Neuronal stem cell (in vitro differentiated cells): Measurements from ENCODE around the gene MYO1H.
"Not testable (repeated sequence)": the region's sequence is repeated elsewhere in the genome, so short reads cannot be mapped to it uniquely, and the experiment has no call there.

Source experiments
- DNase-seq: peaks from one replicate; pipeline ENCODE4 v3.0.0-alpha.2; 2013; ENCODE audit warnings: low spot score
- H2AFZ ChIP-seq: one replicate; pipeline ENCODE4 v1.6.1; 2013; ENCODE audit warnings: mild to moderate bottlenecking, low read length, inconsistent platforms
- H2AK5ac ChIP-seq: 2 replicates; pipeline ENCODE4 v1.6.1; 2013; ENCODE audit warnings: low read depth, mild to moderate bottlenecking, inconsistent platforms, low read length, moderate library complexity, mixed read lengths
- H2BK120ac ChIP-seq: 2 replicates; pipeline ENCODE4 v1.6.1; 2013; ENCODE audit warnings: low read depth, mild to moderate bottlenecking, inconsistent platforms, low read length, moderate library complexity, mixed read lengths
- H2BK12ac ChIP-seq: one replicate; pipeline ENCODE4 v1.6.1; 2013; ENCODE audit warnings: low read length, inconsistent platforms
- H2BK15ac ChIP-seq: 2 replicates; pipeline ENCODE4 v1.6.1; 2013; ENCODE audit warnings: mild to moderate bottlenecking, low read length, inconsistent platforms, mixed read lengths
- H2BK5ac ChIP-seq: one replicate; pipeline ENCODE4 v1.6.1; 2013; ENCODE audit warnings: inconsistent platforms, mild to moderate bottlenecking, low read length, moderate library complexity
- H3K14ac ChIP-seq: one replicate; pipeline ENCODE4 v1.6.1; 2013; ENCODE audit warnings: low read length, inconsistent platforms
- H3K18ac ChIP-seq: 2 replicates; pipeline ENCODE4 v1.6.1; 2013; ENCODE audit warnings: low read length, inconsistent platforms
- H3K23ac ChIP-seq: 2 replicates; pipeline ENCODE4 v1.6.1; 2013; ENCODE audit warnings: low read depth, mild to moderate bottlenecking, mixed read lengths, low read length, inconsistent platforms; ENCODE audit not compliant: poor library complexity
- H3K27ac ChIP-seq: replicated peaks from 3 replicates; pipeline ENCODE4 v1.5.1; 2013; ENCODE audit warnings: low read length, inconsistent platforms
- H3K27me3 ChIP-seq, 3 experiments: 2 replicates each; pipeline ENCODE4 v1.6.1; 2013; ENCODE audit warnings: low read length in 3 of 3, mild to moderate bottlenecking in 2 of 3, inconsistent platforms in 1 of 3, low read depth in 1 of 3, mixed read lengths in 1 of 3, moderate library complexity in 1 of 3; ENCODE audit not compliant: control insufficient read depth in 3 of 3, insufficient read depth in 3 of 3
- H3K36me3 ChIP-seq, 2 donors: replicated peaks in 1 of 2; 2 replicates each; pipeline ENCODE4 v1.6.1; 2013; ENCODE audit warnings: low read length in 2 of 2; ENCODE audit not compliant: control insufficient read depth in 2 of 2, insufficient read depth in 2 of 2
- H3K4ac ChIP-seq: 2 replicates; pipeline ENCODE4 v1.6.1; 2013; ENCODE audit warnings: inconsistent platforms, mild to moderate bottlenecking, low read length, moderate library complexity
- H3K4me1 ChIP-seq, 2 donors: 1 replicate in 1 of 2; 2 replicates in 1 of 2; pipeline ENCODE4 v1.6.1; 2013; ENCODE audit warnings: low read length in 2 of 2, low read depth in 1 of 2; ENCODE audit not compliant: control insufficient read depth in 2 of 2, insufficient read depth in 1 of 2
- H3K4me2 ChIP-seq: one replicate; pipeline ENCODE4 v1.6.1; 2013; ENCODE audit warnings: mild to moderate bottlenecking, low read length, inconsistent platforms; ENCODE audit not compliant: insufficient read depth, poor library complexity, severe bottlenecking
- H3K4me3 ChIP-seq, 2 donors: 2 replicates each; pipeline ENCODE4 v1.5.1; 2013; ENCODE audit warnings: low read length in 2 of 2, mild to moderate bottlenecking in 2 of 2, inconsistent platforms in 1 of 2, moderate library complexity in 1 of 2
- H3K79me1 ChIP-seq: one replicate; pipeline ENCODE4 v1.6.1; 2013; ENCODE audit warnings: low read depth, mild to moderate bottlenecking, inconsistent platforms, low read length, moderate library complexity
- H3K9ac ChIP-seq: one replicate; pipeline ENCODE4 v1.6.1; 2013; ENCODE audit warnings: mild to moderate bottlenecking, low read depth, low read length, inconsistent platforms; ENCODE audit not compliant: poor library complexity
- H3K9me3 ChIP-seq, 2 donors: replicated peaks in 1 of 2; 2 replicates each; pipeline versions ENCODE3 to v1.6.1; 2013; ENCODE audit warnings: low read length in 2 of 2, mild to moderate bottlenecking in 2 of 2, inconsistent platforms in 1 of 2, low read depth in 1 of 2, mixed read lengths in 1 of 2, moderate library complexity in 1 of 2; ENCODE audit not compliant: control insufficient read depth in 2 of 2, insufficient read depth in 1 of 2
- H4K8ac ChIP-seq: one replicate; pipeline ENCODE4 v1.6.1; 2013; ENCODE audit warnings: low read depth, mild to moderate bottlenecking, inconsistent platforms, low read length, moderate library complexity
- H4K91ac ChIP-seq: one replicate; pipeline ENCODE4 v1.6.1; 2013; ENCODE audit warnings: low read length, low read depth, mild to moderate bottlenecking, inconsistent platforms; ENCODE audit not compliant: poor library complexity
- WGBS, 2 donors: extraction: QIAGEN DNeasy Blood & Tissue Kit; methylation state at CpG; one replicate each; pipeline ENCODE4 v1.1.7; 2013; ENCODE audit warnings: missing lambda C conversion rate in 2 of 2, mixed read lengths in 1 of 2; ENCODE audit not compliant: insufficient read length in 2 of 2, insufficient replicate concordance in 1 of 2; ENCODE audit errors: extremely low coverage in 2 of 2; 5-methylcytosine and 5-hydroxymethylcytosine counted together

The MYO1H gene

GRCh38 chr12:109404841-109405240, 57.1 kb downstream of the MYO1H start:
- H3K18ac ChIP-seq, H4K8ac ChIP-seq, DNase-seq, H2AFZ ChIP-seq, H3K4me2 ChIP-seq, H2BK12ac ChIP-seq, H2AK5ac ChIP-seq, H3K36me3 ChIP-seq, H3K27ac ChIP-seq, H4K91ac ChIP-seq, H3K4me1 ChIP-seq, H3K9ac ChIP-seq, H2BK15ac ChIP-seq, H3K23ac ChIP-seq, H3K14ac ChIP-seq, H3K9me3 ChIP-seq, H3K79me1 ChIP-seq, H3K4ac ChIP-seq, H2BK120ac ChIP-seq, H3K4me3 ChIP-seq, H2BK5ac ChIP-seq: not testable (repeated sequence)
- peaks cover 0 to 21% (median 2%) of the 10 kb centered on the region in 3 experiments for H3K27me3 ChIP-seq
- WGBS, 2 donors: no CpG with 5 or more reads among the region's 2 CpGs

- not testable (repeated sequence) for H4K91ac ChIP-seq, H2AFZ ChIP-seq, H3K14ac ChIP-seq, H4K8ac ChIP-seq, H2BK120ac ChIP-seq, H3K79me1 ChIP-seq, H3K9me3 ChIP-seq, H2BK5ac ChIP-seq, DNase-seq, H3K18ac ChIP-seq, H3K36me3 ChIP-seq, H2BK12ac ChIP-seq, H3K27ac ChIP-seq, H2AK5ac ChIP-seq, H3K23ac ChIP-seq, H2BK15ac ChIP-seq, H3K4me1 ChIP-seq, H3K4ac ChIP-seq, H3K4me2 ChIP-seq, H3K4me3 ChIP-seq, H3K9ac ChIP-seq
- no CpG with 5 or more reads among the region's 4 CpGs for WGBS, 2 donors
- peaks cover 0 to 16% (median 2%) of the 10 kb centered on the region in 3 experiments for H3K27me3 ChIP-seq
These were observed 58.4 kb downstream of the MYO1H start for GRCh38 chr12:109406147-109406546.

DNA sequence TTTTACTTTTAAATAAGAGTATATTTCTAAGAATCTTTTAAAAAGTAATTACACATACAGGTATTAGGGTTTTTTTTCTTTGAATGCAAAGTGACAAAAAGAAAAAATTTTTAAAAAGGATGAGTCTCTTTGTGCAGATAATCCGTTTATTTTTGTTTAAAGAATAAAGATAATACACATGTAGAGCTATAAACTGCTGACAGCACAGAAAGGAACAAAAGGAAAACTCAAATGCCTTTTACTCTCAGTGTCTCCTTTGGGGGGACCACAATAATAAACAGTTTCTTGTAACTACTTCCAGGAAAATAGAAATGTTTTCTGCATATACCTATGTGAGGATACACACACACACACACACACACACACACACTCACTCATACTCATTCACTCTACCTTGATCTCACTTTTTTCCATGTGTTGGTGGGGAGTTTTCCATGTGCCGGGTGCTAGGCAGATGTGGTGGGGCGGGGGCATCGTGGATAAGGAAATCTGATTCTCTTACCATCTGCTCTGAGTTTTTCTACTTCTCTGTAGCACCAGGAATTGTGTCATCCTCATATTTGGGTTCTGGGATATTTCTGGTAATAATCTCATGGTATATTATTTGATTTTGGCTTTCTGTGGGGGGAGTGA, 71.3 kb downstream of the MYO1H start:
- H2AFZ ChIP-seq: no peak overlapping the region
- H3K23ac ChIP-seq: no peak overlapping the region
- no peak overlapping the region for H2BK120ac ChIP-seq
- H3K27ac ChIP-seq: no peak overlapping the region
- H3K9me3 ChIP-seq: no peaks in the 10 kb centered on the region
- H2BK12ac ChIP-seq: no peak overlapping the region
- H3K4ac ChIP-seq: no peak overlapping the region
- H2BK15ac ChIP-seq: no peak overlapping the region
- H3K79me1 ChIP-seq: no peaks in the 10 kb centered on the region
- H3K18ac ChIP-seq: no peak overlapping the region
- H4K91ac ChIP-seq: no peak overlapping the region
- H3K4me2 ChIP-seq: no peak overlapping the region
- H3K9ac ChIP-seq: no peak overlapping the region
- H2AK5ac ChIP-seq: no peak overlapping the region
- peak overlapping the region; percentile 38 for H3K14ac ChIP-seq
- no peaks in the 10 kb centered on the region for H3K36me3 ChIP-seq
- H2BK5ac ChIP-seq: no peak overlapping the region
- no peak overlapping the region for H4K8ac ChIP-seq
- no CpG with 5 or more reads among the region's 4 CpGs for WGBS, 2 donors
- H3K4me3 ChIP-seq: no peak overlapping the region
- no peaks in the 10 kb centered on the region for H3K27me3 ChIP-seq
- H3K4me1 ChIP-seq: no peaks in the 10 kb centered on the region
- DNase-seq: no peak

GRCh38 chr12:109421355-109422087, 73.8 kb downstream of the MYO1H start:
- Histone ChIP-seq H3K79me1 (no peaks in the 10 kb centered on the region), H3K4me1 (no peaks in the 10 kb centered on the region), H3K4me2 (no peak overlapping the region), H2AFZ (no peak overlapping the region), H3K9me3 (no peaks in the 10 kb centered on the region), H2BK120ac (no peak overlapping the region), H3K36me3 (no peaks in the 10 kb centered on the region), H3K9ac (no peak overlapping the region), H2BK5ac (no peak overlapping the region), H3K27me3 (no peaks in the 10 kb centered on the region), H3K27ac (no peak overlapping the region), H2BK15ac (no peak overlapping the region), H3K18ac (no peak overlapping the region), H3K14ac (no peak overlapping the region), H4K8ac (no peak overlapping the region), H4K91ac (no peak overlapping the region), H3K4me3 (no peak overlapping the region), H3K23ac (no peak overlapping the region), H2AK5ac (no peak overlapping the region), H3K4ac (no peak overlapping the region), H2BK12ac (no peak overlapping the region)
- no CpG with 5 or more reads among the region's 8 CpGs for WGBS, 2 donors
- DNase-seq: no peak
